Astrocyte (in vitro differentiated cells and primary cell): ENCODE data around the gene COL5A1. TPM values are rescaled to one million over a fixed set of nuclear protein-coding genes. Genes with fewer than 3 reads are reported as not detected.
A peak's percentile ranks its signal among the peaks of the same experiment; 100 is the strongest.

Experiments used
- DNase-seq: peaks from one replicate; pipeline ENCODE4 v3.0.0-alpha.2; 2010; ENCODE audit warnings: low read depth
- FAIRE-seq: peaks from 2 replicates; lab custom pipeline; 2011; peaks lifted over from hg19 to GRCh38; lab: Jason Lieb, UNC
- H2AFZ ChIP-seq: 2 replicates; pipeline ENCODE4 v1.6.0; 2012; ENCODE audit warnings: low read depth, low read length, inconsistent platforms
- H3K27ac ChIP-seq: 2 replicates; pipeline ENCODE4 v1.5.1; 2011; ENCODE audit warnings: low read depth, low read length, inconsistent platforms
- H3K27me3 ChIP-seq: 2 replicates; pipeline ENCODE4 v1.6.0; 2011; ENCODE audit warnings: low read length, inconsistent platforms; ENCODE audit not compliant: insufficient read depth
- H3K36me3 ChIP-seq: 2 replicates; pipeline ENCODE4 v1.5.1; 2011; ENCODE audit warnings: low read length, inconsistent platforms; ENCODE audit not compliant: insufficient read depth
- H3K4me1 ChIP-seq: 2 replicates; pipeline ENCODE4 v1.5.1; 2011; ENCODE audit warnings: low read length, inconsistent platforms; ENCODE audit not compliant: insufficient read depth
- H3K4me2 ChIP-seq: 2 replicates; pipeline ENCODE4 v1.6.0; 2012; ENCODE audit warnings: low read length, inconsistent platforms
- H3K4me3 ChIP-seq: 2 replicates; pipeline ENCODE4 v1.5.1; 2011; ENCODE audit warnings: low read depth, mild to moderate bottlenecking, low read length, inconsistent platforms; ENCODE audit not compliant: insufficient read depth
- H3K79me2 ChIP-seq: 2 replicates; pipeline ENCODE4 v1.6.0; 2012; ENCODE audit warnings: mild to moderate bottlenecking, low read length, inconsistent platforms; ENCODE audit not compliant: insufficient read depth
- H3K9ac ChIP-seq: 2 replicates; pipeline ENCODE4 v1.6.0; 2012; ENCODE audit warnings: mild to moderate bottlenecking, low read length, inconsistent platforms
- H3K9me3 ChIP-seq: 2 replicates; pipeline ENCODE4 v1.5.1; 2012; ENCODE audit warnings: low read depth, mild to moderate bottlenecking, low read length, inconsistent platforms; ENCODE audit not compliant: insufficient read depth
- H4K20me1 ChIP-seq: 2 replicates; pipeline ENCODE4 v1.6.0; 2012; ENCODE audit warnings: low read length, inconsistent platforms; ENCODE audit not compliant: insufficient read depth
- H3K27ac Mint-ChIP-seq: one replicate; pipeline ENCODE4 v1.8.0; 2021; ENCODE audit warnings: mild to moderate bottlenecking, mixed read lengths; ENCODE audit not compliant: unreplicated experiment
- H3K27me3 Mint-ChIP-seq: one replicate; pipeline ENCODE4 v1.8.0; 2021; ENCODE audit warnings: low read depth, mixed read lengths; ENCODE audit not compliant: unreplicated experiment
- H3K36me3 Mint-ChIP-seq: one replicate; pipeline ENCODE4 v1.8.0; 2021; ENCODE audit warnings: low read depth, mixed read lengths; ENCODE audit not compliant: unreplicated experiment
- H3K4me1 Mint-ChIP-seq: one replicate; pipeline ENCODE4 v1.8.0; 2021; ENCODE audit warnings: low read depth, mixed read lengths; ENCODE audit not compliant: unreplicated experiment
- H3K4me3 Mint-ChIP-seq: one replicate; pipeline ENCODE4 v1.8.0; 2021; ENCODE audit warnings: mild to moderate bottlenecking, moderate library complexity, mixed read lengths; ENCODE audit not compliant: unreplicated experiment
- H3K9me3 Mint-ChIP-seq: one replicate; pipeline ENCODE4 v1.8.0; 2021; ENCODE audit warnings: mild to moderate bottlenecking, mixed read lengths; ENCODE audit not compliant: unreplicated experiment
- EZH2 ChIP-seq: IDR thresholded peaks from 2 replicates; pipeline ENCODE4 v1.6.1; 2012; ENCODE audit warnings: mild to moderate bottlenecking, low read length, inconsistent platforms; ENCODE audit not compliant: insufficient read depth
- total RNA-seq: library from RNA; stranded (reverse); gene quantifications from 2 replicates; pipeline ENCODE4 v1.2.1, GENCODE V29; 2021
- TF ChIP-seq, protein P1 (sequence below): IDR thresholded peaks from 2 replicates; pipeline ENCODE4 v1.5.1; 2011; ENCODE audit warnings: low read depth, mild to moderate bottlenecking, inconsistent platforms, low read length, moderate library complexity; ENCODE audit not compliant: insufficient read depth

Gene COL5A1
- total RNA-seq, 1 donor from 2014 or later = 1,055 TPM

DNA sequence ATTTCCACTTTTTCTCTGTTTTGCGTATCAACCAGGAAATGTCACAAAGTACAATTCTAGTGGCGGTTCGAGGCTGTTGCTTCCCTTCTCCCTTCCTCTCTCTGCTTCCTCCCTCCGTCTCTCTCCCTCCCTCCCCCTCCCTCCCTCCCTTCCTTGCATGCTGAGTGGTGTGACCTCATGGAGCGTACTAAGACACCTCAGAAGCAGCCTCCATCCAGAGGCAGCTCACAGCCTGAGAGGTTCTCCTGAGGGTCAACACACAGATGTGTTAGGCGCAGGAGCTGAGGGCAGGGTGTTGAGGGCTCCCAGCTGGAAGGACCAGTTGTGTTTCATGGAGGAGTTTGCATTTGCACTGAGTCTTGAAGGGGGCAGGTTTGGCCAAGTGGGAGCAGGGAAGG is 57.7 kb downstream of the COL5A1 start:
- Histone ChIP-seq H3K4me3 (no peak overlapping the region), H3K36me3 (peaks cover 53% of the 10 kb centered on the region), H2AFZ (no peak overlapping the region), H3K9me3 (no peaks in the 10 kb centered on the region), H3K4me1 (peaks cover 9% of the 10 kb centered on the region), H4K20me1 (peaks cover 98% of the 10 kb centered on the region), H3K9ac (no peak overlapping the region), H3K27me3 (no peaks in the 10 kb centered on the region), H3K27ac (no peak overlapping the region), H3K4me2 (no peak overlapping the region), H3K79me2 (peaks cover 94% of the 10 kb centered on the region)
- TF ChIP-seq, protein P1, sequence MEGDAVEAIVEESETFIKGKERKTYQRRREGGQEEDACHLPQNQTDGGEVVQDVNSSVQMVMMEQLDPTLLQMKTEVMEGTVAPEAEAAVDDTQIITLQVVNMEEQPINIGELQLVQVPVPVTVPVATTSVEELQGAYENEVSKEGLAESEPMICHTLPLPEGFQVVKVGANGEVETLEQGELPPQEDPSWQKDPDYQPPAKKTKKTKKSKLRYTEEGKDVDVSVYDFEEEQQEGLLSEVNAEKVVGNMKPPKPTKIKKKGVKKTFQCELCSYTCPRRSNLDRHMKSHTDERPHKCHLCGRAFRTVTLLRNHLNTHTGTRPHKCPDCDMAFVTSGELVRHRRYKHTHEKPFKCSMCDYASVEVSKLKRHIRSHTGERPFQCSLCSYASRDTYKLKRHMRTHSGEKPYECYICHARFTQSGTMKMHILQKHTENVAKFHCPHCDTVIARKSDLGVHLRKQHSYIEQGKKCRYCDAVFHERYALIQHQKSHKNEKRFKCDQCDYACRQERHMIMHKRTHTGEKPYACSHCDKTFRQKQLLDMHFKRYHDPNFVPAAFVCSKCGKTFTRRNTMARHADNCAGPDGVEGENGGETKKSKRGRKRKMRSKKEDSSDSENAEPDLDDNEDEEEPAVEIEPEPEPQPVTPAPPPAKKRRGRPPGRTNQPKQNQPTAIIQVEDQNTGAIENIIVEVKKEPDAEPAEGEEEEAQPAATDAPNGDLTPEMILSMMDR = no peak
- no peak for TF ChIP-seq EZH2
- H3K4me1 Mint-ChIP-seq = peaks cover 38% of the 10 kb centered on the region
- H3K36me3 Mint-ChIP-seq = peaks cover 27% of the 10 kb centered on the region
- no peaks in the 10 kb centered on the region for H3K27me3 Mint-ChIP-seq
- H3K4me3 Mint-ChIP-seq = no peak overlapping the region
- DNase-seq (no peak), FAIRE-seq (no peak)
- H3K9me3 Mint-ChIP-seq = no peaks in the 10 kb centered on the region
- H3K27ac Mint-ChIP-seq = peak overlapping the region; percentile 93

DNA sequence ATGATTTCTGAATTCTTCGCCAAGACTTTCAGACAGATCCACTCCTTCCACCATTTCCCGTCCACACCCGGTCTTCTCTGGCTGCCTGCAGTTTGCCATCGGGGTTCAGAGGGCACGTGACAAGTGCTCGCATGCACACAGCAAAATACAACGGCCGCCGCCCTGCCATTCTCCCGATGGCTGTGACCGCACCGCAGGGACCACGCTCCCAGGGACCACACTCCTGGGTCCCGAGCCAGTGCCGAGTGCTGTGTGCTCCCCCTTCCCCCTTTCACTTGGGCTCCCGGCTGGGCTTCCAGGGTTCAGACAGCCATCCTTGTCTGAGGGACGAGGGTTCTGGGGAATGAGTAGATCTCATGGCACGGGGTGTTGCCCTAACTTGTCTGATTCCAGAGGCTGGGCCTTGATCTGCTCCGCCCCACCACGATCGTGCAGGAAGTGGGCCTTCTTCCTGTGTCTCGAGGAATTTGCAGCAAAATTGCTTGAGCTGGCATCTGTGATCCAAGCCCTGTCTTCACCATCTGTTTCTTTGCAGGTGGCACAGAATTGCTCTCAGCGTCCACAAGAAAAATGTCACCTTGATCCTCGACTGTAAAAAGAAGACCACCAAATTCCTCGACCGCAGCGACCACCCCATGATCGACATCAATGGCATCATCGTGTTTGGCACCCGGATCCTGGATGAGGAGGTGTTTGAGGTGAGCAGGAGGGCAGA is 59.2 kb downstream of the COL5A1 start:
- Mint-ChIP-seq H3K9me3 (no peaks in the 10 kb centered on the region), H3K4me1 (peaks cover 48% of the 10 kb centered on the region), H3K4me3 (no peak overlapping the region), H3K36me3 (peaks cover 36% of the 10 kb centered on the region), H3K27me3 (no peaks in the 10 kb centered on the region), H3K27ac (peak overlapping the region; percentile 66)
- no peak for FAIRE-seq
- H3K79me2 ChIP-seq = peaks cover 94% of the 10 kb centered on the region
- H3K9ac ChIP-seq = peak overlapping the region; percentile 27
- no peaks in the 10 kb centered on the region for H3K9me3 ChIP-seq
- peaks cover 59% of the 10 kb centered on the region for H3K36me3 ChIP-seq
- no peak for DNase-seq
- H3K4me1 ChIP-seq = peaks cover 16% of the 10 kb centered on the region
- H4K20me1 ChIP-seq = peaks cover 98% of the 10 kb centered on the region
- H3K4me2 ChIP-seq = no peak overlapping the region
- no peak overlapping the region for H3K4me3 ChIP-seq
- H3K27ac ChIP-seq = no peak overlapping the region
- H2AFZ ChIP-seq = no peak overlapping the region
- no peaks in the 10 kb centered on the region for H3K27me3 ChIP-seq
- no peak for TF ChIP-seq EZH2
- TF ChIP-seq, protein P1 = no peak
